ENCODE data around the gene ZNF286A. TPM values are rescaled to one million over a fixed set of nuclear protein-coding genes. Genes with fewer than 3 reads are reported as not detected.
"Not testable (repeated sequence)": the region's sequence is repeated elsewhere in the genome, so short reads cannot be mapped to it uniquely, and the experiment has no call there.

ZNF286A gene
- total RNA-seq, 1 experiment from 2014 or later = 50.5 TPM

DNA sequence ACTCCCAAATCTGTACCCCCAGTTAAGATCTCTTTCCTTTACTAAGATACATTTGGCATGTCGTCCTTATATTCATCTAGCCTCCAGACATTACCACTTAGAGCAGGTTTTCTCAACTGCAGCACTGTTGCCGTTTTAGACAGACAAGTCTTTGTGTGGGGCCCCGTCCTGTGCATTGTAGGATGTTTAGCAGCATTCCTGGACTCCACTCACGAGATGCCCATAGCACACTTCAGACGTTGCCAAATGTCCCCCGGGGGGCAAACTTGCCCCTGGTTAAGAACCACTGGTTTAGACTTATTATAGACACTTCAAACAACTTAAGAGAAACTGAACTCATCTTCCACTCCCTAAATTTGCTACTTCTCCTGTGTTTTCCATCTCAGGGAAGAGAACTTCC lies 23.6 kb upstream of the ZNF286A start:
- DNase-seq; H2AFZ ChIP-seq (ENCODE audit: low read length); H3K9ac ChIP-seq (ENCODE audit: low read length); H3K36me3 ChIP-seq (ENCODE audit: insufficient read depth, low read length); H3K4me3 ChIP-seq (ENCODE audit: low read length); H3K27me3 ChIP-seq (ENCODE audit: low read length); H3K9me3 ChIP-seq (ENCODE audit: low read length); H3K4me1 ChIP-seq (ENCODE audit: low read length); H3K27ac ChIP-seq (ENCODE audit: low read length); H3K4me2 ChIP-seq (ENCODE audit: low read depth, low read length, poor library complexity, severe bottlenecking); H3K9me2 ChIP-seq (replicated peaks; ENCODE audit: insufficient read depth, low read length); H4K20me1 ChIP-seq (ENCODE audit: insufficient read depth, low read depth, low read length); H3K79me2 ChIP-seq (ENCODE audit: low read length): not testable (repeated sequence)

DNA sequence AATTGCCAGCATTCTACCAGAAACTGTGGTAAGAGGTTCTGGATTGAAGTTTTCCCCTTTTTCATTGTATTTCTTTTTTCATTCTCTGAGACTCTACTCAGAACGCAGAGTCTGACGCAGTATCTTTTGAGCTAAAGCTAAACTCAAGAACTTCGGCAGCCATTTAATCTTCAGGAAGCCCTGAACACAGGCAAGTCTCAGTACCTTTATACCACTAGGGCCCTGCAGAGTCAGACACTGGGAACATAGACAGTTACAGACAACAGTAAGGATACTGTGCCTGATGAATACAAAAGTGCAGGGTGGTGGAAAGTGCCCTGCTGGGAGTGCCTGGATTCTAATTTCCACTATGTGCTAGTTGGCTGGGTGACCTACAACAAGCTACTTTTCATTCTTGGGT lies 16.4 kb upstream of the ZNF286A start:
- Histone ChIP-seq H3K4me3 (ENCODE audit: low read length) (peak overlapping the region; percentile 82), H3K4me1 (ENCODE audit: low read length) (peaks cover 14% of the 10 kb centered on the region), H3K4me2 (ENCODE audit: low read depth, low read length, poor library complexity, severe bottlenecking) (peak overlapping the region; percentile 75), H3K9ac (ENCODE audit: low read length) (peak overlapping the region; percentile 79)
- H3K79me2 ChIP-seq (ENCODE audit: low read length); H3K27ac ChIP-seq (ENCODE audit: low read length); H2AFZ ChIP-seq (ENCODE audit: low read length); H3K27me3 ChIP-seq (ENCODE audit: low read length); DNase-seq; H3K36me3 ChIP-seq (ENCODE audit: insufficient read depth, low read length); H3K9me3 ChIP-seq (ENCODE audit: low read length); H3K9me2 ChIP-seq (replicated peaks; ENCODE audit: insufficient read depth, low read length); H4K20me1 ChIP-seq (ENCODE audit: insufficient read depth, low read depth, low read length): not testable (repeated sequence)

DNA sequence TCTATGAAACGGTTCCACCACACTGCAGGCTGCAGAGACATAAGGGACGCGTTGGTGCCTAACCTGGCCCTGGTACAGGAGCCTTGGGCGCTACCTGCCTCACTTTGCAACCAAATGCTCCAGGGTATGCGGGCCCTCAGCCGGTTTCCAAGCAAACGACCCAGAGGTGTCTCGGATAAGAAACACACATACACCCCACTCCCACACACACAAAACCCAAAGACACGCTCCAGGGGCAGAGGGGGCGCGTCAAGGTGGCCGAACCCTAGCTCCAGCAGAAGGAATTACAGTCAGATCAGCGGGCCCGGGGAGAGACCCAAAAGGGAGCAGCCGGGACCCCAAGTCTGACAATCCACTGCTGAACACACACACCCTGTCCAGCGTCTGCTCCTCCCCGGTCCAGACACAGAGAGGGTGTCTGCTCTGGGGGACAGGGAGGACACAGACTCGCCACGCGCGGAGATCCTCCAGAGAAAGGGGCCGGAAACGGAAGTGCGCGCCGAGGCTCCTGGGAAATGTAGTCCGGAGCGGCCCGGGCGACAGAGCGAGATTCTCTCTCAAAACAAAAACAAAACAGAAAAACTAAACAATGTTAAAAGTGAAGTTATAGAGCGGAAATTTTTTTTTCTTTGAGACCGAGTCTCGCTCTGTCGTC lies 15.6 kb upstream of the ZNF286A start, which contains the start of gene TRIM16:
TSS of gene TRIM16 (minus strand) at position 488 of the 655 bp plus-strand sequence. CDS start 32,702 bp downstream, outside the sequence.
- peak within 1 kb of the TSS; percentile 87 for H2AFZ ChIP-seq (ENCODE audit: low read length)
- not testable (repeated sequence) for H3K9me2 ChIP-seq (replicated peaks; ENCODE audit: insufficient read depth, low read length); H3K27me3 ChIP-seq (ENCODE audit: low read length); H3K27ac ChIP-seq (ENCODE audit: low read length); H4K20me1 ChIP-seq (ENCODE audit: insufficient read depth, low read depth, low read length); H3K9me3 ChIP-seq (ENCODE audit: low read length); H3K79me2 ChIP-seq (ENCODE audit: low read length); H3K36me3 ChIP-seq (ENCODE audit: insufficient read depth, low read length)
- H3K4me1 ChIP-seq (ENCODE audit: low read length) = peaks cover 14% of the 10 kb centered on the region
- H3K9ac ChIP-seq (ENCODE audit: low read length) = peak within 1 kb of the TSS; percentile 79
- DNase-seq = peak; percentile 90
- H3K4me2 ChIP-seq (ENCODE audit: low read depth, low read length, poor library complexity, severe bottlenecking) = peak within 1 kb of the TSS; percentile 75
- H3K4me3 ChIP-seq (ENCODE audit: low read length) = peak within 1 kb of the TSS; percentile 82

DNA sequence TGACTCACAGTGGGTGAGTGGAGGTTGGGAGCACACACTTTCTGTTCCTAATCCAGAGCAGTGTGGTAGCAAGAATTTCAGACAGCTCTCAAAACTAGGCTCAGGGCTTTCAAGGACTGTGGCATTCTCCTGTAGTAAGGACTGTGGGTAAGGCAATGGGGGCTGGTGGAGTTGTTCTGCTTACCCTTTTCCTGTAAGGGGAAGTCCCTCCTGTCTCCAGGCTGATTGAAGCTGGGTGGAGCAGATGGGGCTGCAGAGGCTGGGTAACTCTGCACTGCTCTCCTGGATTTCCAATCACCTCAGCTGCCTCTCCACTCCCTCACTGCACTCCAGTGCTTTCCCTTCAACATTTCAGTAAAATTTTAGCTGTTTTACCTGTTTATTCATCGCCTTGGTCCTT lies 12.1 kb upstream of the ZNF286A start:
- not testable (repeated sequence) for H4K20me1 ChIP-seq (ENCODE audit: insufficient read depth, low read depth, low read length); H3K9ac ChIP-seq (ENCODE audit: low read length); H3K79me2 ChIP-seq (ENCODE audit: low read length); H2AFZ ChIP-seq (ENCODE audit: low read length); H3K27ac ChIP-seq (ENCODE audit: low read length); H3K27me3 ChIP-seq (ENCODE audit: low read length); DNase-seq; H3K4me2 ChIP-seq (ENCODE audit: low read depth, low read length, poor library complexity, severe bottlenecking); H3K9me2 ChIP-seq (replicated peaks; ENCODE audit: insufficient read depth, low read length); H3K36me3 ChIP-seq (ENCODE audit: insufficient read depth, low read length); H3K4me3 ChIP-seq (ENCODE audit: low read length); H3K9me3 ChIP-seq (ENCODE audit: low read length)
- peaks cover 11% of the 10 kb centered on the region for H3K4me1 ChIP-seq (ENCODE audit: low read length)

DNA sequence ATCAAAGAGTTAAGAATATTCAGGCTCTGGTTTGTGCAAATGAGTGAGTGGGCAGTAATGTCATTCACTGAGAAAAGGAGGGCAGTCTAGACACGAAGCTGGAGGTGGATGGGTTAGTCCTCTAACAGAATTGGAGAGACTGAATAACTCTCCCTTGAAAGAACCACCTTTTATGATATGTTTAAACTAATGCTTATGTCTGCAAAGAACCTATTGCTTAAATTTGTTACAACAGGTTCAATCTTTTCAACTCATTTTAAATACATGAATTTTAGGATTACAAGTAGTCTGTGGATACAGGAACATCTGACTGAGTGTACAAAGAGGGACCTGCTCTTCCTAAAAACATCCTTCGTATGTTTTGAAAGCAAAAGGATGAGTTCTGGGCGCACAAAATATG lies 585 bp upstream of the ZNF286A start:
- not testable (repeated sequence) for H3K27me3 ChIP-seq (ENCODE audit: low read length); H3K4me1 ChIP-seq (ENCODE audit: low read length); H3K9me3 ChIP-seq (ENCODE audit: low read length); H3K36me3 ChIP-seq (ENCODE audit: insufficient read depth, low read length); H3K79me2 ChIP-seq (ENCODE audit: low read length); H3K9me2 ChIP-seq (replicated peaks; ENCODE audit: insufficient read depth, low read length); DNase-seq; H4K20me1 ChIP-seq (ENCODE audit: insufficient read depth, low read depth, low read length); H3K27ac ChIP-seq (ENCODE audit: low read length)
- Histone ChIP-seq H3K9ac (ENCODE audit: low read length) (peak overlapping the region; percentile 77), H3K4me3 (ENCODE audit: low read length) (peak overlapping the region; percentile 71), H3K4me2 (ENCODE audit: low read depth, low read length, poor library complexity, severe bottlenecking) (peak overlapping the region; percentile 73), H2AFZ (ENCODE audit: low read length) (peak overlapping the region; percentile 50; the same call in 1 of the 2 replicates)

DNA sequence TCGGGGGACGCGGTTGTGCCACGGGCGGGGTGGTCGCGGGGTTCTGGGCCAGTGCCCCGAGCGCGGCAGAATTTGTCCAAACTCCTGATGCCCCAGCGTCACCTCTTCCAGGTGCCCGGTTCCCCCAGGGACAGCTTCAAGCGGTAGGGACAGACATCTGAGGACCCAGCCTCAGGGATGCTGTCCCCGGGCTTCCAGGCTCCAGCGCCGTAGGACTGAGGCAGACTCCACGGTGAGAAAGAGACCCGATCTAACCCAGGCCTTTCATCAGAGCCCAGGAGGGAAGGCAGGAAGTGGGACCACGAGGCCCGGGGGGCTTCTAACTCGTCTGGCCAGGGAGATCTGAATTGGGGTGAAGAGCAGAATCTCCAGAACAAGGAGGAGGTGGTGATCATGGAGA lies 385 bp downstream of the ZNF286A start:
- DNase-seq; H3K9me3 ChIP-seq (ENCODE audit: low read length); H3K4me1 ChIP-seq (ENCODE audit: low read length); H3K9me2 ChIP-seq (replicated peaks; ENCODE audit: insufficient read depth, low read length); H3K79me2 ChIP-seq (ENCODE audit: low read length); H3K27ac ChIP-seq (ENCODE audit: low read length); H3K27me3 ChIP-seq (ENCODE audit: low read length); H4K20me1 ChIP-seq (ENCODE audit: insufficient read depth, low read depth, low read length): not testable (repeated sequence)
- Histone ChIP-seq H3K9ac (ENCODE audit: low read length) (peak overlapping the region; percentile 77), H3K4me3 (ENCODE audit: low read length) (peak overlapping the region; percentile 71), H3K4me2 (ENCODE audit: low read depth, low read length, poor library complexity, severe bottlenecking) (peak overlapping the region; percentile 73), H3K36me3 (ENCODE audit: insufficient read depth, low read length) (peaks cover 11% of the 10 kb centered on the region), H2AFZ (ENCODE audit: low read length) (0 out of 2 replicates have a peak overlapping the region, but pooled peaks have one; percentile 56)

DNA sequence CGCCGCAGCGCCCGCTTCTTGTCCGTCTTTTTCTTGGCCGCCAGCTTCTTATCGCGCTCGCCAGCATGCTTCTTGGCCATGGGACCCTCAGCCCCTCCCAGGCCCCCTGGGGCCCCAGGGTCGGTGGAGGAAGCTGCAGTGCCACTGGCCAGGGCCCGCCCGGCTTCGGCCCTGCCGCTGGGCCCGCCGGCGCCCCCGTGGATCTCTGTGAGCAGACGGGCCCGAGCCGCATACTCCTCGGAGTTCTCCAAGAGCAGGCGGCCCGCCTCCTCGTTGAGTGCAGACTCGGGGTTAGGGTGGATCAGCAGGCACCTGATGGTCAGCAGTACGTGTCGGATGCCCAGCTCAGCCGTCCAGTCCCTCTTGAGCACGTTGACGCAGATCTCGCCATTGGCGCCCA lies 4.7 kb downstream of the ZNF286A start:
- H3K79me2 ChIP-seq (ENCODE audit: low read length); H3K4me3 ChIP-seq (ENCODE audit: low read length); H3K4me1 ChIP-seq (ENCODE audit: low read length); H3K4me2 ChIP-seq (ENCODE audit: low read depth, low read length, poor library complexity, severe bottlenecking); DNase-seq; H3K9me2 ChIP-seq (replicated peaks; ENCODE audit: insufficient read depth, low read length); H2AFZ ChIP-seq (ENCODE audit: low read length); H4K20me1 ChIP-seq (ENCODE audit: insufficient read depth, low read depth, low read length); H3K9ac ChIP-seq (ENCODE audit: low read length); H3K27me3 ChIP-seq (ENCODE audit: low read length); H3K27ac ChIP-seq (ENCODE audit: low read length): not testable (repeated sequence)
- peaks cover 47% of the 10 kb centered on the region for H3K36me3 ChIP-seq (ENCODE audit: insufficient read depth, low read length)
- peaks cover 21% of the 10 kb centered on the region for H3K9me3 ChIP-seq (ENCODE audit: low read length)

DNA sequence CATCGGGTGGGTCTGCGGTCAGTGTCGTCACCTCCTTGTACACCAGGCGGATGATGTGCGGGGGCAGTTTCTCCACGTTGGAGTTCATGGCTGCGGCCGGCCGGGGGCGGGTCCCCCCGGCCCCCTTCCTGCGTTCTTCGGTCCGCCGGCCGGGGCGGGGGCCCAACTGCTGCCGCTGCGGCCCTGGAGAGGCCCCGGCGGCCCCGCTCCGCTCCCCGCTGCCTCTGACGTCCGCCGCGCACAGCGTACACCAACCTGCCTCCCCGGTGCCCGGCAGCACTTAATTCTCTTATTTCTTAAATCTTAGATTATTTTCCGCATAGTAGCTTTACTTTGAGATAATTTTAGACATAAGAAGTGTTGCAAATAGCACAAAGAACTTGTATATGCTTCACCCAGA lies 5.3 kb downstream of the ZNF286A start:
- H3K9me3 ChIP-seq (ENCODE audit: low read length) = peaks cover 21% of the 10 kb centered on the region
- not testable (repeated sequence) for H3K27me3 ChIP-seq (ENCODE audit: low read length); DNase-seq; H3K4me2 ChIP-seq (ENCODE audit: low read depth, low read length, poor library complexity, severe bottlenecking); H3K9me2 ChIP-seq (replicated peaks; ENCODE audit: insufficient read depth, low read length); H2AFZ ChIP-seq (ENCODE audit: low read length); H3K4me3 ChIP-seq (ENCODE audit: low read length); H3K9ac ChIP-seq (ENCODE audit: low read length); H4K20me1 ChIP-seq (ENCODE audit: insufficient read depth, low read depth, low read length); H3K27ac ChIP-seq (ENCODE audit: low read length); H3K79me2 ChIP-seq (ENCODE audit: low read length); H3K4me1 ChIP-seq (ENCODE audit: low read length)
- H3K36me3 ChIP-seq (ENCODE audit: insufficient read depth, low read length) = peaks cover 47% of the 10 kb centered on the region

Data from Karpas-422 (cell line).